ENCODE measurements around the gene NDST1. TPM values are rescaled to one million over a fixed set of nuclear protein-coding genes. Genes with fewer than 3 reads are reported as not detected.

Gene NDST1
- total and polyA plus RNA-seq, 2 donors (not counting 3 experiments of a cell fraction or from before 2014, with no cell fraction given), result 38.6 to 102 TPM

DNA sequence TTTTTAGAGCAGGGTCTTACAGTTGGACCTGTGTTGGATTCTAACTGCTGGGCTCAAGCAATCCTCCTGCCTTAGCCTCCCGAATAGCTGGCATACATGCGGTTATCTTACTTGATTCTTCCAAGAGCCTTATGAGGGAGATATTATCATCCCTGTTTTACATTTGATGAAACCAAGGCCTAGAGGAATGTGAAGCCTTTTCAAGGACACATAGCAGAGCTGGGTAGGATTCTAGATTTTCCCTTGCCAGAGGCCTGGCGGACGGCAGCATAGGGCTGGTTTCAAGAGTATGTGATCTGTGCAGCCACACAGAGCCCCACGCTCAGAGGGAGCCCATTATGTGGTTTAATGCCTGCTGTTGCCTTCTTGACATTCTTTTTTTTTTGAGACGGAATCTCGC lies 24.2 kb downstream of the NDST1 start:
- no peaks in the 10 kb centered on the region for H3K27me3 ChIP-seq (ENCODE audit: control insufficient read depth in 2 of 2, insufficient read depth in 2 of 2, low read length in 2 of 2)
- no peak overlapping the region for H3K4me3 ChIP-seq (replicated peaks in 1 of 3; ENCODE audit: insufficient read depth in 1 of 3, low read depth in 1 of 3, low read length in 3 of 3)
- H3K9me3 ChIP-seq (replicated peaks; ENCODE audit: control insufficient read depth, insufficient read depth, low read length), result no peaks in the 10 kb centered on the region
- DNase-seq (ENCODE audit: low read depth, low spot score), result no peak
- ChIA-PET CTCF (interaction anchor here (1.0 to 2.1 kb wide), 2 partner anchors 16 to 82 kb away, joined by 3 to 6 read pairs; partner anchors contain the start of gene RPS14), POLR2A (no interaction called here)
- H3K9ac ChIP-seq (replicated peaks; ENCODE audit: extremely low read depth, insufficient read depth, low read length), result no peak overlapping the region
- no peaks in the 10 kb centered on the region for H3K9me1 ChIP-seq (replicated peaks; ENCODE audit: control insufficient read depth, extremely low read depth, insufficient read depth, low read length)
- no TSS peak for BruUV-seq (replicated peaks)
- intact Hi-C loops (cut with micrococcal nuclease), result no loop called here
- H3K27ac ChIP-seq (ENCODE audit: insufficient read depth, low read depth, low read length), result no peak overlapping the region
- no peaks in the 10 kb centered on the region for H4K20me1 ChIP-seq (replicated peaks; ENCODE audit: control insufficient read depth, extremely low read depth, insufficient read depth, low read length)
- H3K4me2 ChIP-seq (ENCODE audit: insufficient read depth, low read length), result no peak overlapping the region
- no peaks in the 10 kb centered on the region for H3K79me2 ChIP-seq (ENCODE audit: control insufficient read depth, insufficient read depth, low read length)
- TF ChIP-seq, protein P1, sequence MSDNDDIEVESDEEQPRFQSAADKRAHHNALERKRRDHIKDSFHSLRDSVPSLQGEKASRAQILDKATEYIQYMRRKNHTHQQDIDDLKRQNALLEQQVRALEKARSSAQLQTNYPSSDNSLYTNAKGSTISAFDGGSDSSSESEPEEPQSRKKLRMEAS (IDR thresholded peaks at IDR 0.05; ENCODE audit: insufficient read depth, insufficient read length), result no peak
- TF ChIP-seq GATA2 (IDR thresholded peaks at IDR 0.05; ENCODE audit: insufficient read depth, insufficient read length, low read depth, low read length) (no peak), POLR2A (IDR thresholded peaks at IDR 0.05; ENCODE audit: low read depth, low read length) (no peak), POLR2AphosphoS5 (IDR thresholded peaks at IDR 0.05; ENCODE audit: insufficient read depth, low read depth, low read length) (no peak), FOS (IDR thresholded peaks at IDR 0.05; ENCODE audit: borderline replicate concordance, insufficient read depth, low read length) (no peak), JUN (IDR thresholded peaks at IDR 0.05; ENCODE audit: borderline replicate concordance, insufficient read depth, insufficient read length, low read depth) (no peak)
- TF ChIP-seq, protein P2, sequence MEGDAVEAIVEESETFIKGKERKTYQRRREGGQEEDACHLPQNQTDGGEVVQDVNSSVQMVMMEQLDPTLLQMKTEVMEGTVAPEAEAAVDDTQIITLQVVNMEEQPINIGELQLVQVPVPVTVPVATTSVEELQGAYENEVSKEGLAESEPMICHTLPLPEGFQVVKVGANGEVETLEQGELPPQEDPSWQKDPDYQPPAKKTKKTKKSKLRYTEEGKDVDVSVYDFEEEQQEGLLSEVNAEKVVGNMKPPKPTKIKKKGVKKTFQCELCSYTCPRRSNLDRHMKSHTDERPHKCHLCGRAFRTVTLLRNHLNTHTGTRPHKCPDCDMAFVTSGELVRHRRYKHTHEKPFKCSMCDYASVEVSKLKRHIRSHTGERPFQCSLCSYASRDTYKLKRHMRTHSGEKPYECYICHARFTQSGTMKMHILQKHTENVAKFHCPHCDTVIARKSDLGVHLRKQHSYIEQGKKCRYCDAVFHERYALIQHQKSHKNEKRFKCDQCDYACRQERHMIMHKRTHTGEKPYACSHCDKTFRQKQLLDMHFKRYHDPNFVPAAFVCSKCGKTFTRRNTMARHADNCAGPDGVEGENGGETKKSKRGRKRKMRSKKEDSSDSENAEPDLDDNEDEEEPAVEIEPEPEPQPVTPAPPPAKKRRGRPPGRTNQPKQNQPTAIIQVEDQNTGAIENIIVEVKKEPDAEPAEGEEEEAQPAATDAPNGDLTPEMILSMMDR (IDR thresholded peaks at IDR 0.05; ENCODE audit: extremely low read depth in 1 of 2, insufficient read depth in 1 of 2, low read depth in 1 of 2, low read length in 2 of 2), result no peak
- H3K36me3 ChIP-seq (ENCODE audit: control insufficient read depth in 2 of 2, extremely low read depth in 1 of 2, insufficient read depth in 2 of 2, low read length in 2 of 2), result peaks cover 5 to 40% of the 10 kb centered on the region in 2 experiments
- FAIRE-seq, result no peak
- dilution Hi-C loops (cut with MboI; ENCODE audit: extremely low pct_ligation_motif_present, low sequenced_read_pairs), result no loop called here
- no peak overlapping the region for H2AFZ ChIP-seq (ENCODE audit: low read depth, low read length)
- H3K4me1 ChIP-seq (ENCODE audit: control insufficient read depth, extremely low read depth, insufficient read depth, low read length), result no peaks in the 10 kb centered on the region

Data from endothelial cell of umbilical vein (primary cell).